CD4-positive, alpha-beta memory T cell (primary cell): ENCODE measurements around the gene BRF1. TPM values are rescaled to one million over a fixed set of nuclear protein-coding genes. Genes with fewer than 3 reads are reported as not detected.

ENCODE experiments used
- CTCF ChIA-PET: fragments of 350-600 bp; sonication (Branson Sonifier 250); formaldehyde crosslinking; loops from one replicate; lab custom pipeline; 2021; ENCODE audit warnings: inconsistent platforms; ENCODE audit not compliant: partially characterized antibody; lab: Charles Lee
- POLR2A ChIA-PET: fragments of 350-600 bp; sonication (Branson Sonifier 250); formaldehyde crosslinking; loops from one replicate; lab custom pipeline; 2021; ENCODE audit not compliant: partially characterized antibody; lab: Charles Lee
- DNase-seq, 5 donors: peaks; one replicate each; pipeline versions ENCODE4 v3.0.0 to v3.0.0-alpha.2; 2020 to 2022; ENCODE audit warnings: mixed read lengths in 1 of 5
- H3K27ac ChIP-seq: one replicate; pipeline ENCODE4 v1.7.0; 2013; ENCODE audit warnings: low read depth, low read length
- H3K27me3 ChIP-seq: 2 replicates; pipeline ENCODE4 v1.7.0; 2013; ENCODE audit warnings: mild to moderate bottlenecking, low read length, moderate library complexity; ENCODE audit not compliant: insufficient read depth
- H3K36me3 ChIP-seq: 2 replicates; pipeline ENCODE4 v1.7.0; 2013; ENCODE audit warnings: mild to moderate bottlenecking, low read length, moderate library complexity; ENCODE audit not compliant: insufficient read depth
- H3K4me1 ChIP-seq: 2 replicates; pipeline ENCODE4 v1.7.0; 2013; ENCODE audit warnings: mild to moderate bottlenecking, low read length, moderate library complexity; ENCODE audit not compliant: insufficient read depth
- H3K4me3 ChIP-seq, 2 donors: one replicate each; pipeline ENCODE4 v1.7.0; 2013; ENCODE audit warnings: low read length in 2 of 2, mild to moderate bottlenecking in 1 of 2
- H3K9me3 ChIP-seq, 2 donors: one replicate each; pipeline ENCODE4 v1.7.0; 2013; ENCODE audit warnings: low read length in 2 of 2, control low read depth in 1 of 2; ENCODE audit not compliant: control insufficient read depth in 1 of 2
- H3K27ac Mint-ChIP-seq, 7 donors: one replicate each; pipeline ENCODE4 v1.8.0; 2020 to 2021; ENCODE audit warnings: mixed read lengths in 7 of 7, mild to moderate bottlenecking in 6 of 7, inconsistent platforms in 3 of 7, moderate library complexity in 3 of 7
- H3K27me3 Mint-ChIP-seq, 2 donors: one replicate each; pipeline ENCODE4 v1.8.0; 2020 to 2021; ENCODE audit warnings: mixed read lengths in 2 of 2
- H3K36me3 Mint-ChIP-seq, 2 donors: one replicate each; pipeline ENCODE4 v1.8.0; 2020 to 2021; ENCODE audit warnings: mixed read lengths in 2 of 2, inconsistent platforms in 1 of 2, mild to moderate bottlenecking in 1 of 2
- H3K4me1 Mint-ChIP-seq, 4 donors: one replicate each; pipeline ENCODE4 v1.8.0; 2020 to 2021; ENCODE audit warnings: mixed read lengths in 4 of 4, mild to moderate bottlenecking in 1 of 4
- H3K4me3 Mint-ChIP-seq, 8 donors: one replicate each; pipeline ENCODE4 v1.8.0; 2020 to 2021; ENCODE audit warnings: mixed read lengths in 8 of 8, mild to moderate bottlenecking in 7 of 8, moderate library complexity in 6 of 8, inconsistent platforms in 3 of 8
- H3K9me3 Mint-ChIP-seq, 8 donors: one replicate each; pipeline ENCODE4 v1.8.0; 2020 to 2021; ENCODE audit warnings: mixed read lengths in 8 of 8, mild to moderate bottlenecking in 5 of 8, inconsistent platforms in 3 of 8, moderate library complexity in 1 of 8
- intact Hi-C: fragments of 100-400 bp; cut with micrococcal nuclease; formaldehyde crosslinking; loops from one replicate; pipeline ENCODE4 v1.15.1; 2023
- polyA plus RNA-seq, 2 donors: library from polyadenylated mRNA; unstranded; fragments of 300-500 nt; fragmentation: Illumina TruSeq; gene quantifications; one replicate each; pipeline ENCODE4 v1.2.3, GENCODE V29; 2021
- total RNA-seq, 2 experiments: library from RNA; stranded (reverse); gene quantifications; one replicate each; pipeline ENCODE4 v1.2.3, GENCODE V29; 2021

BRF1 gene
- total and polyA plus RNA-seq, 4 experiments from 2014 or later, result 3.0 to 56.0 (median 30.0) TPM

GRCh38 chr14:105218611-105219010, 82.2 kb downstream of the BRF1 start:
- no peak overlapping the region for H3K4me3 Mint-ChIP-seq
- Histone ChIP-seq H3K4me1 (no peaks in the 10 kb centered on the region), H3K36me3 (peaks cover 43% of the 10 kb centered on the region), H3K4me3 (no peak overlapping the region), H3K27ac (no peak overlapping the region), H3K9me3 (no peaks in the 10 kb centered on the region), H3K27me3 (no peaks in the 10 kb centered on the region)
- POLR2A ChIA-PET, result no interaction called here
- no peaks in the 10 kb centered on the region for H3K27me3 Mint-ChIP-seq
- peaks cover 0 to 4% (median 0%) of the 10 kb centered on the region in 8 donors for H3K9me3 Mint-ChIP-seq
- peaks cover 0 to 9% (median 4%) of the 10 kb centered on the region in 4 donors for H3K4me1 Mint-ChIP-seq
- H3K27ac Mint-ChIP-seq, result no peak overlapping the region
- intact Hi-C loops, result no loop called here
- H3K36me3 Mint-ChIP-seq, result peaks cover 39% of the 10 kb centered on the region in 2 donors
- peak in 1 of 5 donors; percentile 24 for DNase-seq
- CTCF ChIA-PET, result no interaction called here

- ChIA-PET POLR2A (no interaction called here), CTCF (no interaction called here)
- DNase-seq, result peak in 1 of 5 donors; percentile 15
- Mint-ChIP-seq H3K4me1 (peaks cover 0 to 9% (median 3%) of the 10 kb centered on the region in 4 donors), H3K9me3 (peaks cover 0 to 4% (median 0%) of the 10 kb centered on the region in 8 donors), H3K4me3 (peak overlapping the region in 1 of 8 donors; percentile 24), H3K36me3 (peaks cover 31% of the 10 kb centered on the region in 2 donors), H3K27ac (no peak overlapping the region), H3K27me3 (no peaks in the 10 kb centered on the region)
- intact Hi-C loops, result no loop called here
- no peak overlapping the region for H3K27ac ChIP-seq
- no peaks in the 10 kb centered on the region for H3K4me1 ChIP-seq
- no peaks in the 10 kb centered on the region for H3K9me3 ChIP-seq
- peaks cover 35% of the 10 kb centered on the region for H3K36me3 ChIP-seq
- no peaks in the 10 kb centered on the region for H3K27me3 ChIP-seq
- H3K4me3 ChIP-seq, result no peak overlapping the region
Observed at GRCh38 chr14:105217774-105218173, 83.0 kb downstream of the BRF1 start.

GRCh38 chr14:105216490-105217247, 84.1 kb downstream of the BRF1 start:
- peak in 1 of 5 donors; percentile 39 for DNase-seq
- H3K4me1 ChIP-seq, result no peaks in the 10 kb centered on the region
- H3K27ac Mint-ChIP-seq, result no peak overlapping the region
- ChIA-PET POLR2A (no interaction called here), CTCF (no interaction called here)
- no peaks in the 10 kb centered on the region for H3K27me3 ChIP-seq
- intact Hi-C loops, result no loop called here
- H3K36me3 ChIP-seq, result peaks cover 35% of the 10 kb centered on the region
- no peak overlapping the region for H3K4me3 ChIP-seq
- H3K9me3 Mint-ChIP-seq, result peaks cover 0 to 4% (median 0%) of the 10 kb centered on the region in 8 donors
- peaks cover 0 to 9% (median 3%) of the 10 kb centered on the region in 4 donors for H3K4me1 Mint-ChIP-seq
- peaks cover 27 to 31% of the 10 kb centered on the region in 2 donors for H3K36me3 Mint-ChIP-seq
- no peaks in the 10 kb centered on the region for H3K27me3 Mint-ChIP-seq
- no peaks in the 10 kb centered on the region for H3K9me3 ChIP-seq
- H3K4me3 Mint-ChIP-seq, result no peak overlapping the region
- H3K27ac ChIP-seq, result no peak overlapping the region

GRCh38 chr14:105215602-105216001, 85.2 kb downstream of the BRF1 start:
- Histone ChIP-seq H3K4me1 (no peaks in the 10 kb centered on the region), H3K9me3 (no peaks in the 10 kb centered on the region), H3K36me3 (peaks cover 27% of the 10 kb centered on the region), H3K27me3 (no peaks in the 10 kb centered on the region), H3K4me3 (no peak overlapping the region), H3K27ac (no peak overlapping the region)
- CTCF ChIA-PET, result no interaction called here
- intact Hi-C loops, result no loop called here
- peak overlapping the region in 2 of 7 donors; percentile 35 to 41 for H3K27ac Mint-ChIP-seq
- no peak overlapping the region for H3K4me3 Mint-ChIP-seq
- H3K27me3 Mint-ChIP-seq, result no peaks in the 10 kb centered on the region
- DNase-seq, result no peak
- peaks cover 0 to 4% (median 0%) of the 10 kb centered on the region in 8 donors for H3K9me3 Mint-ChIP-seq
- peaks cover 0 to 9% (median 3%) of the 10 kb centered on the region in 4 donors for H3K4me1 Mint-ChIP-seq
- POLR2A ChIA-PET, result no interaction called here
- peaks cover 23 to 31% of the 10 kb centered on the region in 2 donors for H3K36me3 Mint-ChIP-seq

- Histone ChIP-seq H3K27ac (no peak overlapping the region), H3K27me3 (no peaks in the 10 kb centered on the region), H3K4me3 (no peak overlapping the region), H3K36me3 (peaks cover 17% of the 10 kb centered on the region), H3K9me3 (no peaks in the 10 kb centered on the region), H3K4me1 (no peaks in the 10 kb centered on the region)
- intact Hi-C loops, result no loop called here
- H3K27ac Mint-ChIP-seq, result no peak overlapping the region
- H3K4me1 Mint-ChIP-seq, result peaks cover 0 to 9% (median 3%) of the 10 kb centered on the region in 4 donors
- ChIA-PET CTCF (interaction anchor here (1.3 to 3.1 kb wide), 2 partner anchors 10 to 28 kb away, joined by 3 to 10 read pairs; no protein-coding TSS in a partner anchor), POLR2A (no interaction called here)
- no peaks in the 10 kb centered on the region for H3K27me3 Mint-ChIP-seq
- peaks cover 0 to 4% (median 0%) of the 10 kb centered on the region in 8 donors for H3K9me3 Mint-ChIP-seq
- H3K4me3 Mint-ChIP-seq, result no peak overlapping the region
- no peak for DNase-seq
- peaks cover 18 to 31% of the 10 kb centered on the region in 2 donors for H3K36me3 Mint-ChIP-seq
Observed at GRCh38 chr14:105214324-105214915, 86.4 kb downstream of the BRF1 start.

- Mint-ChIP-seq H3K27me3 (no peaks in the 10 kb centered on the region), H3K9me3 (no peaks in the 10 kb centered on the region), H3K27ac (peak overlapping the region in 1 of 7 donors; percentile 11), H3K4me1 (peaks cover 0 to 9% (median 3%) of the 10 kb centered on the region in 4 donors), H3K4me3 (no peak overlapping the region), H3K36me3 (peaks cover 10 to 24% of the 10 kb centered on the region in 2 donors)
- DNase-seq, result peak in 1 of 5 donors; percentile 35
- Histone ChIP-seq H3K9me3 (no peaks in the 10 kb centered on the region), H3K36me3 (peaks cover 9% of the 10 kb centered on the region), H3K4me3 (no peak overlapping the region), H3K4me1 (no peaks in the 10 kb centered on the region), H3K27ac (no peak overlapping the region), H3K27me3 (no peaks in the 10 kb centered on the region)
- intact Hi-C loops, result no loop called here
- CTCF ChIA-PET, result interaction anchor here (1.3 to 3.1 kb wide), 2 partner anchors 9 to 29 kb away, joined by 3 to 10 read pairs; no protein-coding TSS in a partner anchor
- POLR2A ChIA-PET, result no interaction called here
Observed at GRCh38 chr14:105213361-105213760, 87.4 kb downstream of the BRF1 start.
